Activated naive CD4-positive, alpha-beta T cell treated with anti-CD3 and anti-CD28 coated beads, Interleukin-2, amount 50 U/mL, for 72 hours (primary cell): ENCODE measurements around the gene ADK. TPM values are rescaled to one million over a fixed set of nuclear protein-coding genes. Genes with fewer than 3 reads are reported as not detected.
"Not testable (repeated sequence)": the region's sequence is repeated elsewhere in the genome, so short reads cannot be mapped to it uniquely, and the experiment has no call there.

ENCODE experiments used
- ATAC-seq, 2 donors: fragments of 150-1000 bp; cut with Tn5 transposase; 2 replicates each; pipeline ENCODE4 v1.10.0; 2021; ENCODE audit warnings: mild to moderate bottlenecking in 2 of 2, moderate library complexity in 2 of 2
- DNase-seq, 2 donors: peaks; one replicate each; pipeline ENCODE4 v3.0.0; 2021 to 2022; ENCODE audit warnings: low spot score in 2 of 2
- H3K27ac Mint-ChIP-seq, 2 donors: one replicate each; pipeline ENCODE4 v1.8.0; 2022; ENCODE audit warnings: mild to moderate bottlenecking in 2 of 2, mixed read lengths in 2 of 2
- H3K36me3 Mint-ChIP-seq, 2 donors: one replicate each; pipeline ENCODE4 v1.8.0; 2022; ENCODE audit warnings: mixed read lengths in 2 of 2
- H3K9me3 Mint-ChIP-seq, 2 donors: one replicate each; pipeline ENCODE4 v1.8.0; 2022; ENCODE audit warnings: mixed read lengths in 2 of 2
- total RNA-seq, 2 donors: library from RNA; stranded (reverse); gene quantifications; one replicate each; pipeline ENCODE4 v1.2.3, GENCODE V29; 2022

ADK gene
- total RNA-seq, 2 donors from 2014 or later: 52.0 to 53.3 TPM

- Mint-ChIP-seq H3K27ac (no peak overlapping the region), H3K36me3 (peaks cover 0 to 5% of the 10 kb centered on the region in 2 donors), H3K9me3 (no peaks in the 10 kb centered on the region)
- DNase-seq: no peak
- ATAC-seq: no peak
Observed at GRCh38 chr10:74290708-74291107, 139.7 kb downstream of the ADK start.

GRCh38 chr10:74292871-74293427, 141.9 kb downstream of the ADK start:
- peak overlapping the region in 1 of 2 donors; percentile 65 for H3K27ac Mint-ChIP-seq
- ATAC-seq (no peak), DNase-seq (no peak)
- no peaks in the 10 kb centered on the region for H3K9me3 Mint-ChIP-seq
- peaks cover 0 to 9% of the 10 kb centered on the region in 2 donors for H3K36me3 Mint-ChIP-seq

GRCh38 chr10:74293686-74294371, 142.8 kb downstream of the ADK start:
- ATAC-seq (no peak), DNase-seq (no peak)
- H3K9me3 Mint-ChIP-seq: no peaks in the 10 kb centered on the region
- H3K27ac Mint-ChIP-seq: no peak overlapping the region
- peaks cover 0 to 9% of the 10 kb centered on the region in 2 donors for H3K36me3 Mint-ChIP-seq

GRCh38 chr10:74297389-74298080, 146.5 kb downstream of the ADK start:
- Mint-ChIP-seq H3K27ac (no peak overlapping the region), H3K36me3 (peaks cover 0 to 9% of the 10 kb centered on the region in 2 donors), H3K9me3 (no peaks in the 10 kb centered on the region)
- DNase-seq (no peak), ATAC-seq (no peak)

DNA sequence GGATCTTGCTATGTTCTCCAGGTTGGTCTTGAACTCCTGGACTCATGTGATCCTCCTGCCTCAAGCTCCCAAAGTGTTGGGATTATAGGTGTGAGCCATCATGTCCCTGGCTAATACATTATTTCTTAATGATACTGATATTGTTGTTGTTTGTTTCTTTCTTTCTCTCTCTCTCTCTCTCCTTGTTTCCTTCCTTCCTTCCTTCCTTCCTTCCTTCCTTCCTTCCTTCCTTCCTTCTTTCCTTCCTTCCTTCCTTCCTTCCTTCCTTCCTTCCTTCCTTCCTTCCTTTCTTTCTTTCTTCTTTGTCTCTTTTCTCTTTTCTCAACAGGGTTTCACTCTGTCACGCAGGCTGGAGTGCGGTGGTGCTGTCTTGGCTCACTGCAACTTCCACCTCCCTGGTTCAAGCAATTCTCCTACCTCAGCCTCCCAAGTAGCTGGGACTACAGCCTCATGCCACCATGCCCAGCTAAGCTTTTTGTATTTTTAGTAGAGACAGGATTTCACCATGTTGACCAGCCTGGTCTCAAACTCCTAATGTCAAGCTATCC, 149.1 kb downstream of the ADK start:
- H3K27ac Mint-ChIP-seq: peak overlapping the region; percentile 16 to 83

DNA sequence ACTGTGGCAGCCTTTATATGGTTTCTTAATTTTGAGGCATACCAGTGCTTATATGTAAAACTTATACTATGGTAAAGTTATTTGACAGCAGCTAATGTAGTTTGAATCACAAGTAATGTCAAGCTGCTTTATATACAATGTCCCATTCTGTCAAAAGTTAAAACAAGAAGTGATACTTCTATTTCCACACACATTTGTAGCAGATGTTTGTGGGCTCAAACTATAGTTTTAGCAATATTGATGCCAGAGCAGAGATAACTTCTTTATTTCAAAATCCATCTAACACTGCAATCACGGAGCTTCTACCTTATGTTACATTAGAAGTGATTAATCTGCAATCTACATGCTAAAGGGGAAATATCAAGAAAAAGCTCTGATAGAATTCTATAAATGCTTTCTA, 149.6 kb downstream of the ADK start:
- no peak for DNase-seq

More for the DNA sequence above, 149.1 kb downstream of the ADK start:
- not testable (repeated sequence) for ATAC-seq, H3K9me3 Mint-ChIP-seq, H3K36me3 Mint-ChIP-seq, DNase-seq

DNA sequence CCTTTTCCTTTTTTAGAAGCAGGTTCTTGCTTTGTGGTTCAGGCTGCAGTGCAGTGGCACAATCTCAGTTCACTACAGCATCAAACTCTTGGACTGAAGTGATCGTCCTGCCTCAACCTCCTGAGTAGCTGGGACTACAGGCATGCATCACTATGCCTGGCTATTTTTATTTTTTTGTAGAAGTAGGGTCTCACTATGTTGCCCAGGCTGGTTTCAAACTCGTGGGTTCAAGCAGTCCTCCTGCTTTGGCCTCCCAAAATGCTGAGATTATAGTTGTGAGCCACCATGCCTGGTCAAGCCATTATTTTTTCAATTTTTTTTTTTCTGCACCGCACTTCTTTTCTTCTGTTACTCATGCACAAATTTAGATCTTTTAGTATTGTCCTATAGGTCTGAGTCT, 154.7 kb downstream of the ADK start:
- no peak for ATAC-seq
- H3K9me3 Mint-ChIP-seq: no peaks in the 10 kb centered on the region
- no peak overlapping the region for H3K27ac Mint-ChIP-seq
- DNase-seq: no peak
- H3K36me3 Mint-ChIP-seq: no peaks in the 10 kb centered on the region

More for the DNA sequence above, 149.6 kb downstream of the ADK start:
- no peak overlapping the region for H3K27ac Mint-ChIP-seq
- ATAC-seq: no peak
- H3K36me3 Mint-ChIP-seq: peaks cover 0 to 6% of the 10 kb centered on the region in 2 donors
- no peaks in the 10 kb centered on the region for H3K9me3 Mint-ChIP-seq

DNA sequence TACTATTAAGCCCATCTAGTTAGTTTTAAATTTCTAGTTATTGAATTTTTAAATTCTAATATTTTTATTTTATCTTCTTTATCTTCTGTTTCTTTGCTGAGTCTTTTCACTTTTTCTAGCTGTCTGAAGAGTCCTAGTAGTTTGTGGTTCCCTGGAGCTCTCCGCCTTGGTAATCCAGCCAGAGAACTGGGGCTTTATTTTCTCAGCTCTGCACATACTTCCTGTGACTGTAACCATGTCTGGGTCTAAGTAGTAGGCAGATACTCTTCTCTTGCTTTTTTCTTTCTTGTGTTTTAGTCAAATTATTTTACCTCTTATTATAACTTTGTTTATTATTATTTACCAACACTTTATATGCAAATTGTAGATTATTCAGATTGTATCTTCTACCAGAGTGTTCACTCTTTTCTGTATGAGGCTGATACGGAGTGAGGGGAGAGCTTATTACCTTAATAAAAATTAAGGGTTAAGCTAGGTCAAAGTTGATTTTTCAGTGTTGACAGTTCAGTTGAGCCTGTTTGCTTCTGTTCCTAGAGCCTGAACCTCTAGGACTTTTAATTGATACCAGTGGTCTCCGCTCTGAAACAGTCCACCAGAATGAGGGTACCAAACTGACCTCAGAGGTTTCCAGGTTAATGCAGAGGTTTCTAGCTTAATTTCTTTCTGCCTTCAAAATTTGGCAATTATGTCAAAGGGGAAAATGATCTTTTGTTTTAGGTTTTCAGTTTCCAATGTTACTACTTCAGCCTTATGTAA, 155.4 kb downstream of the ADK start:
- Mint-ChIP-seq H3K27ac (no peak overlapping the region), H3K36me3 (no peaks in the 10 kb centered on the region), H3K9me3 (no peaks in the 10 kb centered on the region)
- DNase-seq (no peak), ATAC-seq (no peak)

GRCh38 chr10:74307061-74307651, 156.1 kb downstream of the ADK start:
- no peaks in the 10 kb centered on the region for H3K9me3 Mint-ChIP-seq
- no peak overlapping the region for H3K27ac Mint-ChIP-seq
- H3K36me3 Mint-ChIP-seq: no peaks in the 10 kb centered on the region
- DNase-seq (no peak), ATAC-seq (no peak)

DNA sequence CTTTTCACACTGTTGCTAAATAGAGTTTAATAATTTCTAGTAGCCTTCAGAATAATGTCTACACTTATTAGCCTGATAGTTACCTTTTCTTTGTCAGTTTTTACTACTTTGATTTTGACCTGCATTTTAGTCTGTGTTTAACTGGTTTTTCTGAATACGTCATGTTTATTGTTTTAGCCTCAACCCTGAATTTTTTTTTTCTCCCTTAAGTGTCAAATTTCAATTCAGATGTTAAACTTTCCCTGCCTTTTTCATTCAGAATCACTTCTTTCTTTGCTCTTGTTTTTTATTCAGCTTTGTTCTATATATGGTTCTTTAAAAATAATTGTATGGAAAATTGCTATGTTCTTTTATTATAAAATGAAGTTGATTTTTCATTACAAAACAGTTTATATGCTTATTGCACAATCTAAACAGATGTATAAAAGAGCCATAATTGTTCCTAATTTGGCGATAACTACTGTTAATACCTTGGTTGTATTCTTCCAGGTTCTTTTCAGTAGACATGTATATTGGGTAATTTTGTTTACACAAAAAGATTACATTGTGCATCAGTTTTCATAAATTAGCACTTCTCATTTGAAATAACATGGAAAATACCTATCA, 159.7 kb downstream of the ADK start:
- Mint-ChIP-seq H3K27ac (no peak overlapping the region), H3K9me3 (no peaks in the 10 kb centered on the region), H3K36me3 (no peaks in the 10 kb centered on the region)
- DNase-seq (no peak), ATAC-seq (no peak)

- H3K9me3 Mint-ChIP-seq: peaks cover 0 to 4% of the 10 kb centered on the region in 2 donors
- H3K36me3 Mint-ChIP-seq: peaks cover 17 to 21% of the 10 kb centered on the region in 2 donors
- ATAC-seq: no peak
- no peak for DNase-seq
- H3K27ac Mint-ChIP-seq: no peak overlapping the region
Observed at GRCh38 chr10:74314166-74314565, 163.1 kb downstream of the ADK start.

GRCh38 chr10:74320026-74320425, 169.0 kb downstream of the ADK start:
- DNase-seq (no peak), ATAC-seq (no peak)
- Mint-ChIP-seq H3K36me3 (peaks cover 35 to 50% of the 10 kb centered on the region in 2 donors), H3K9me3 (peaks cover 8 to 19% of the 10 kb centered on the region in 2 donors), H3K27ac (no peak overlapping the region)

DNA sequence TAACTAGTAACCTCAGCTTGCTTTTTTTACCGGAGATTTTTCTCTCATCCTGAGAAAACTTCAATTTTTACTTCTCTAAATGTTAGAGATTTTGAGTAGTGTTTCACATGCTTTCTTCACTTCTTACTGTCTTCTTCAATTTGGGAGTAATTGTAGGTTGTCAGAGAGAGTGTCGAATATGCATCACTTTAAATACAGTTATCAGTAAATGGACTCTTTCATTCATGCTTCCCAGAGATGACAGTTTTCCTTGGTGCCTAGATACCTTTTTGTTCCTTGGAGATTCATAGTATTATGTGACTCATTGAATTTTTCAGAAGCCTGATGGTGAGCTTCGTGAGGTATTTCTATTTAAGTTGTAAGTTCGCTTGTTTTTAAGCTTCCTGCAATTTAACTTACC, 169.7 kb downstream of the ADK start:
- Mint-ChIP-seq H3K27ac (no peak overlapping the region), H3K9me3 (peaks cover 8 to 19% of the 10 kb centered on the region in 2 donors), H3K36me3 (peaks cover 35 to 53% of the 10 kb centered on the region in 2 donors)
- ATAC-seq (no peak), DNase-seq (no peak)

- ATAC-seq (no peak), DNase-seq (no peak)
- H3K36me3 Mint-ChIP-seq: peaks cover 31 to 55% of the 10 kb centered on the region in 2 donors
- no peak overlapping the region for H3K27ac Mint-ChIP-seq
- peaks cover 8 to 19% of the 10 kb centered on the region in 2 donors for H3K9me3 Mint-ChIP-seq
Observed at GRCh38 chr10:74322141-74322540, 171.1 kb downstream of the ADK start.

GRCh38 chr10:74322565-74322964, 171.5 kb downstream of the ADK start:
- no peak overlapping the region for H3K27ac Mint-ChIP-seq
- ATAC-seq: no peak
- peaks cover 8 to 19% of the 10 kb centered on the region in 2 donors for H3K9me3 Mint-ChIP-seq
- H3K36me3 Mint-ChIP-seq: peaks cover 28 to 51% of the 10 kb centered on the region in 2 donors
- no peak for DNase-seq

GRCh38 chr10:74328388-74328787, 177.4 kb downstream of the ADK start:
- DNase-seq (no peak), ATAC-seq (no peak)
- H3K9me3 Mint-ChIP-seq: no peaks in the 10 kb centered on the region
- no peak overlapping the region for H3K27ac Mint-ChIP-seq
- H3K36me3 Mint-ChIP-seq: peaks cover 12 to 23% of the 10 kb centered on the region in 2 donors
